Common myeloid progenitor, CD34-positive (primary cell): ENCODE data around the gene EVX2.

Source experiments
- CTCF ChIA-PET: fragments of 350-600 bp; sonication (Branson Sonifier 250); formaldehyde crosslinking; loops from one replicate; lab custom pipeline; 2021; ENCODE audit warnings: antibody characterized with exemption; lab: Charles Lee
- POLR2A ChIA-PET: fragments of 350-600 bp; sonication (Branson Sonifier 250); formaldehyde crosslinking; loops from one replicate; lab custom pipeline; 2021; ENCODE audit warnings: antibody characterized with exemption; lab: Charles Lee
- DNase-seq, 3 donors: peaks; one replicate each; pipeline versions ENCODE4 v3.0.0 to v3.0.0-alpha.2; 2013
- H3K27ac ChIP-seq, 2 experiments: 1 replicate in 1 of 2; 2 replicates in 1 of 2; pipeline ENCODE4 v1.7.0; 2013; ENCODE audit warnings: inconsistent platforms in 2 of 2, low read length in 2 of 2, mild to moderate bottlenecking in 2 of 2, low read depth in 1 of 2, moderate library complexity in 1 of 2; ENCODE audit not compliant: severe bottlenecking in 2 of 2, insufficient read depth in 1 of 2, poor library complexity in 1 of 2
- H3K27me3 ChIP-seq, 5 experiments: replicated peaks in 2 of 5; 1 replicate in 3 of 5; 2 replicates in 2 of 5; pipeline versions ENCODE4 v1.6.1 to v1.7.0; 2013; ENCODE audit warnings: low read length in 4 of 5, mild to moderate bottlenecking in 2 of 5, moderate library complexity in 2 of 5, inconsistent platforms in 1 of 5; ENCODE audit not compliant: insufficient read depth in 5 of 5, control insufficient read depth in 4 of 5
- H3K36me3 ChIP-seq, 4 experiments: 1 replicate in 2 of 4; 2 replicates in 2 of 4; pipeline versions ENCODE4 v1.6.1 to v1.7.0; 2013; ENCODE audit warnings: low read length in 3 of 4, control low read depth in 1 of 4, mild to moderate bottlenecking in 1 of 4; ENCODE audit not compliant: control insufficient read depth in 4 of 4, insufficient read depth in 4 of 4
- H3K4me1 ChIP-seq, 4 experiments: 1 replicate in 3 of 4; 2 replicates in 1 of 4; pipeline versions ENCODE4 v1.6.1 to v1.7.1; 2013; ENCODE audit warnings: low read length in 3 of 4, mild to moderate bottlenecking in 3 of 4, control low read depth in 1 of 4, inconsistent platforms in 1 of 4, moderate library complexity in 1 of 4; ENCODE audit not compliant: control insufficient read depth in 4 of 4, insufficient read depth in 4 of 4; ENCODE audit errors: control extremely low read depth in 1 of 4
- H3K4me3 ChIP-seq, 7 experiments: 1 replicate in 4 of 7; 2 replicates in 3 of 7; pipeline versions ENCODE4 v1.5.1 to v1.7.0; 2013; ENCODE audit warnings: mild to moderate bottlenecking in 7 of 7, low read length in 6 of 7, moderate library complexity in 6 of 7, inconsistent platforms in 2 of 7, low read depth in 2 of 7, control low read depth in 1 of 7; ENCODE audit not compliant: insufficient read depth in 4 of 7, control insufficient read depth in 1 of 7; ENCODE audit errors: extremely low read depth in 1 of 7
- H3K9me3 ChIP-seq, 5 experiments: 1 replicate in 4 of 5; 2 replicates in 1 of 5; pipeline versions ENCODE4 v1.6.1 to v1.7.1; 2013; ENCODE audit warnings: low read length in 4 of 5, mild to moderate bottlenecking in 2 of 5, inconsistent platforms in 1 of 5, low read depth in 1 of 5, moderate library complexity in 1 of 5; ENCODE audit not compliant: control insufficient read depth in 4 of 5, insufficient read depth in 2 of 5; ENCODE audit errors: control extremely low read depth in 1 of 5
- WGBS: methylation state at CpG from one replicate; pipeline ENCODE4 v1.1.5; 2013; ENCODE audit not compliant: insufficient coverage; 5-methylcytosine and 5-hydroxymethylcytosine counted together

EVX2 gene

GRCh38 chr2:176109192-176109901 lies 25.6 kb upstream of the EVX2 start:
- Histone ChIP-seq H3K4me1 (peaks cover 0 to 10% (median 8%) of the 10 kb centered on the region in 4 experiments), H3K9me3 (no peaks in the 10 kb centered on the region), H3K27ac (no peak overlapping the region), H3K4me3 (no peak overlapping the region), H3K36me3 (no peaks in the 10 kb centered on the region), H3K27me3 (peaks cover 24 to 99% (median 57%) of the 10 kb centered on the region in 5 experiments)
- ChIA-PET POLR2A (no interaction called here), CTCF (interaction anchor here (1.6 to 3.6 kb wide), 5 partner anchors 7 to 1039 kb away, joined by 4 to 27 read pairs (median 12); partner anchors contain the start of gene HOXD9)
- WGBS: 6% methylated on average over 20 of the region's 26 CpGs
- DNase-seq: no peak

- peaks cover 0 to 10% (median 8%) of the 10 kb centered on the region in 4 experiments for H3K4me1 ChIP-seq
- H3K27ac ChIP-seq: no peak overlapping the region
- H3K4me3 ChIP-seq: no peak overlapping the region
- no peaks in the 10 kb centered on the region for H3K9me3 ChIP-seq
- WGBS: 3% methylated on average over 43 of the region's 59 CpGs
- no peaks in the 10 kb centered on the region for H3K36me3 ChIP-seq
- ChIA-PET POLR2A (no interaction called here), CTCF (no interaction called here)
- H3K27me3 ChIP-seq: peaks cover 25 to 99% (median 58%) of the 10 kb centered on the region in 5 experiments
- DNase-seq: no peak
Observed at GRCh38 chr2:176107731-176108181, 24.0 kb upstream of the EVX2 start.

- Histone ChIP-seq H3K27me3 (peaks cover 34 to 99% (median 57%) of the 10 kb centered on the region in 5 experiments), H3K4me3 (peak within 1 kb of the TSS in 4 of 7 experiments; percentile 0 to 42 (median 8)), H3K9me3 (no peaks in the 10 kb centered on the region), H3K27ac (no peak within 1 kb of the TSS), H3K4me1 (peaks cover 0 to 10% (median 8%) of the 10 kb centered on the region in 4 experiments), H3K36me3 (no peaks in the 10 kb centered on the region)
- DNase-seq: peak in 1 of 3 donors; percentile 46
- 1% methylated on average over 66 of the region's 85 CpGs for WGBS
- POLR2A ChIA-PET: no interaction called here
- CTCF ChIA-PET: interaction anchor here (0.7 to 1.4 kb wide), 4 partner anchors 9 to 741 kb away, joined by 3 to 4 read pairs (median 3); no protein-coding TSS in a partner anchor
Observed at GRCh38 chr2:176106581-176107539, 23.1 kb upstream of the EVX2 start, which contains the start of gene HOXD11. HOXD11 (plus strand) TSS chr2:176107280; CDS start chr2:176107356, 76 bp downstream.

GRCh38 chr2:176105730-176106580 lies 22.2 kb upstream of the EVX2 start:
- peaks cover 40 to 99% (median 63%) of the 10 kb centered on the region in 5 experiments for H3K27me3 ChIP-seq
- DNase-seq: no peak
- ChIA-PET CTCF (interaction anchor here (0.7 to 3.6 kb wide), 6 partner anchors 8 to 741 kb away, joined by 3 to 14 read pairs (median 4); no protein-coding TSS in a partner anchor), POLR2A (no interaction called here)
- no peak overlapping the region for H3K4me3 ChIP-seq
- under 1% methylated on average over 14 of the region's 25 CpGs for WGBS
- peaks cover 0 to 2% (median 0%) of the 10 kb centered on the region in 5 experiments for H3K9me3 ChIP-seq
- H3K4me1 ChIP-seq: peaks cover 0 to 10% (median 8%) of the 10 kb centered on the region in 4 experiments
- H3K27ac ChIP-seq: no peak overlapping the region
- H3K36me3 ChIP-seq: no peaks in the 10 kb centered on the region

DNA sequence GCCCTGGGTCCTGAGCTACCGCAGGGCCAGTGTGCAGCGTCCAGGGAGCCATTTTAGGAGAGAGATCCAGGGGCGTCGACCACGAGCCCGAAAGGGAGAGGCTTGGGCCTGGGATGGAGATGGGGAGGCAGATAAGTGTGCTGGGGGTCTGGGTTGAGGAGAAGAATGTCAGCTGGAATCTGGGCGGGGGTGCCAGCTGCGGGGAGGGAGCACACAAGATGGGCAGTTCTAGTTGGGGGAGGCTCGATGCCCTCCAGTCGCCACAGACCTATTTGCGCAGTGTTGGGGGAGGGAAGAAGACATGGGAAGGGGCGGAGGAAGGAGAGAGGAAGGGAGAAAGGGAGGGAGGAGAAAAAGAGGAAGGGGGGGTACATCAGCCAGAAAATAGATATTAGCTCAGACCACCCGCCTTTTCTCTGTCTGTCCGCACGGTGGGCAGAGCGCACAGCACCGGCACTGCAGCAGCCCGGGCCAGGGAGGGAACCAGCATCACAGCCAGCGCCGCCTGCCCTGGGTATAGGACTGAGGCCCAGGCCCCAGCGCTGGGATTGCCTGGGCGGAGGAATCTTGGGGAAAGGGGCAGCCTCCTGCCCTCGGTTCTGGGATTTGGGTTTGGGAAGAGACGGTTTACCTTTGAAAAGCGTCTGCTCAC lies 21.4 kb upstream of the EVX2 start:
- ChIA-PET POLR2A (interaction anchor here (0.7 kb wide), 1 partner anchor 35 kb away, joined by 3 read pairs; no protein-coding TSS in a partner anchor), CTCF (interaction anchor here (1.2 to 3.6 kb wide), 7 partner anchors 8 to 532 kb away, joined by 3 to 16 read pairs (median 6); no protein-coding TSS in a partner anchor)
- H3K27ac ChIP-seq: no peak overlapping the region
- peaks cover 0 to 10% (median 8%) of the 10 kb centered on the region in 4 experiments for H3K4me1 ChIP-seq
- peaks cover 34 to 99% (median 66%) of the 10 kb centered on the region in 5 experiments for H3K27me3 ChIP-seq
- no peak for DNase-seq
- no peaks in the 10 kb centered on the region for H3K36me3 ChIP-seq
- no peak overlapping the region for H3K4me3 ChIP-seq
- 12% methylated on average over 24 of the region's 25 CpGs for WGBS
- H3K9me3 ChIP-seq: peaks cover 0 to 3% (median 0%) of the 10 kb centered on the region in 5 experiments
